H1 (cell line): ENCODE data around the gene STH. TPM values are rescaled to one million over a fixed set of nuclear protein-coding genes. Genes with fewer than 3 reads are reported as not detected.

Experiments
- CTCF ChIA-PET: fragments of 300-600 bp; sonication (Branson Sonifier 250); formaldehyde crosslinking; loops from one replicate; lab custom pipeline; 2021; ENCODE audit not compliant: partially characterized antibody; lab: Charles Lee
- POLR2A ChIA-PET: fragments of 300-600 bp; sonication (Branson Sonifier 250); formaldehyde crosslinking; loops from one replicate; lab custom pipeline; 2021; ENCODE audit warnings: inconsistent platforms; ENCODE audit not compliant: partially characterized antibody; lab: Charles Lee
- DNase-seq, 2 experiments: peaks; one replicate each; pipeline versions ENCODE4 v3.0.0 to v3.0.0-alpha.2; 2010 to 2022; ENCODE audit warnings: low spot score in 2 of 2, low read depth in 1 of 2, mixed read lengths in 1 of 2
- FAIRE-seq: peaks from 2 replicates; lab custom pipeline; 2011; peaks lifted over from hg19 to GRCh38; lab: Jason Lieb, UNC
- H2AFZ ChIP-seq: 2 replicates; pipeline ENCODE4 v1.8.1; 2012; ENCODE audit warnings: low read length, inconsistent platforms
- H2AK5ac ChIP-seq: 2 replicates; pipeline ENCODE4 v1.6.1; 2013; ENCODE audit warnings: low read depth, low read length
- H2BK120ac ChIP-seq: replicated peaks from 2 replicates; pipeline ENCODE3; 2013; ENCODE audit warnings: low read depth, low read length, inconsistent platforms
- H2BK12ac ChIP-seq: 2 replicates; pipeline ENCODE4 v1.6.1; 2013; ENCODE audit warnings: low read depth, low read length
- H2BK15ac ChIP-seq: 2 replicates; pipeline ENCODE4 v1.6.1; 2013; ENCODE audit warnings: low read length
- H2BK20ac ChIP-seq: 2 replicates; pipeline ENCODE4 v1.6.1; 2013; ENCODE audit warnings: low read length
- H2BK5ac ChIP-seq: 2 replicates; pipeline ENCODE4 v1.6.1; 2013; ENCODE audit warnings: low read depth, low read length
- H3K14ac ChIP-seq: 2 replicates; pipeline ENCODE4 v1.6.1; 2013; ENCODE audit warnings: inconsistent platforms; ENCODE audit not compliant: insufficient read length
- H3K18ac ChIP-seq: 2 replicates; pipeline ENCODE4 v1.6.1; 2013; ENCODE audit warnings: low read length; ENCODE audit errors: extremely low read depth
- H3K23ac ChIP-seq: 2 replicates; pipeline ENCODE4 v1.6.1; 2013; ENCODE audit warnings: inconsistent platforms; ENCODE audit not compliant: insufficient read length
- H3K23me2 ChIP-seq: 2 replicates; pipeline ENCODE4 v1.6.1; 2013; ENCODE audit warnings: low read depth, low read length
- H3K27ac ChIP-seq: 2 replicates; pipeline ENCODE4 v1.6.1; 2011; ENCODE audit warnings: low read depth, low read length, inconsistent platforms
- H3K27me3 ChIP-seq, 4 experiments: replicated peaks in 1 of 4; 1 replicate in 1 of 4; 2 replicates in 3 of 4; pipeline versions ENCODE4 v1.6.1 to v1.8.1; 2011 to 2013; ENCODE audit warnings: low read length in 3 of 4, mild to moderate bottlenecking in 3 of 4, inconsistent platforms in 2 of 4, mixed read lengths in 2 of 4, moderate library complexity in 1 of 4; ENCODE audit not compliant: control insufficient read depth in 3 of 4, insufficient read depth in 3 of 4; ENCODE audit errors: extremely low read depth in 1 of 4
- H3K36me3 ChIP-seq, 4 experiments: 2 replicates each; pipeline versions ENCODE4 v1.6.1 to v1.8.1; 2011 to 2013; ENCODE audit warnings: mild to moderate bottlenecking in 4 of 4, low read length in 3 of 4, moderate library complexity in 2 of 4, control low read depth in 1 of 4, inconsistent platforms in 1 of 4; ENCODE audit not compliant: insufficient read depth in 4 of 4, control insufficient read depth in 2 of 4
- H3K4ac ChIP-seq: replicated peaks from 2 replicates; pipeline ENCODE3; 2013; ENCODE audit warnings: low read length, low read depth, mixed read lengths, inconsistent platforms; ENCODE audit not compliant: insufficient read length
- H3K4me1 ChIP-seq, 4 experiments: replicated peaks in 1 of 4; 1 replicate in 1 of 4; 2 replicates in 3 of 4; pipeline versions ENCODE4 v1.6.1 to v1.8.1; 2011 to 2013; ENCODE audit warnings: low read length in 3 of 4, inconsistent platforms in 2 of 4, mixed read lengths in 1 of 4; ENCODE audit not compliant: insufficient read depth in 4 of 4, control insufficient read depth in 3 of 4
- H3K4me2 ChIP-seq, 2 experiments: 2 replicates each; pipeline versions ENCODE4 v1.6.1 to v1.8.1; 2011 to 2013; ENCODE audit warnings: low read depth in 2 of 2, low read length in 2 of 2, control low read depth in 1 of 2, inconsistent platforms in 1 of 2, mild to moderate bottlenecking in 1 of 2; ENCODE audit not compliant: insufficient read depth in 1 of 2
- H3K4me3 ChIP-seq, 4 experiments: fragments of 200-600, 300-600 bp in 1 of 4; sonication (generic), shearing (Covaris generic), sonication (Bioruptor Twin) in 1 of 4; 2 replicates each; pipeline versions ENCODE4 v1.5.1 to v1.8.1; 2011 to 2016; ENCODE audit warnings: low read length in 4 of 4, low read depth in 3 of 4, control low read depth in 2 of 4, inconsistent platforms in 2 of 4, mild to moderate bottlenecking in 2 of 4, mixed read lengths in 1 of 4, moderate library complexity in 1 of 4; ENCODE audit not compliant: insufficient read depth in 2 of 4; ENCODE audit errors: extremely low read depth in 1 of 4
- H3K56ac ChIP-seq: replicated peaks from 2 replicates; pipeline ENCODE3; 2013; ENCODE audit warnings: low read depth, mild to moderate bottlenecking, mixed read lengths, low read length, inconsistent platforms; ENCODE audit not compliant: insufficient read length
- H3K79me1 ChIP-seq: 2 replicates; pipeline ENCODE4 v1.6.1; 2013; ENCODE audit warnings: low read depth, low read length, control low read depth
- H3K79me2 ChIP-seq, 2 experiments: 2 replicates each; pipeline versions ENCODE4 v1.6.1 to v1.8.1; 2012 to 2013; ENCODE audit warnings: low read length in 2 of 2, mild to moderate bottlenecking in 2 of 2, inconsistent platforms in 1 of 2; ENCODE audit not compliant: insufficient read depth in 2 of 2, control insufficient read depth in 1 of 2
- H3K9ac ChIP-seq, 4 experiments: replicated peaks in 1 of 4; 1 replicate in 1 of 4; 2 replicates in 3 of 4; pipeline versions ENCODE4 v1.6.1 to v1.8.1; 2011 to 2013; ENCODE audit warnings: low read depth in 3 of 4, low read length in 3 of 4, control low read depth in 2 of 4, mild to moderate bottlenecking in 2 of 4, moderate library complexity in 2 of 4, inconsistent platforms in 1 of 4; ENCODE audit errors: extremely low read depth in 1 of 4
- H3K9me3 ChIP-seq, 2 experiments: 2 replicates each; pipeline versions ENCODE4 v1.6.1 to v1.8.1; 2012 to 2013; ENCODE audit warnings: mild to moderate bottlenecking in 2 of 2, moderate library complexity in 2 of 2, control low read depth in 1 of 2, inconsistent platforms in 1 of 2, low read depth in 1 of 2, low read length in 1 of 2, mixed read lengths in 1 of 2; ENCODE audit not compliant: insufficient read depth in 2 of 2
- H4K20me1 ChIP-seq, 2 experiments: replicated peaks in 1 of 2; 2 replicates each; pipeline versions ENCODE3 to v1.8.1; 2011 to 2013; ENCODE audit warnings: inconsistent platforms in 2 of 2, low read length in 2 of 2, mild to moderate bottlenecking in 1 of 2; ENCODE audit not compliant: insufficient read depth in 2 of 2, control insufficient read depth in 1 of 2
- H4K5ac ChIP-seq: 2 replicates; pipeline ENCODE4 v1.6.1; 2013; ENCODE audit warnings: low read length, low read depth, mixed read lengths, inconsistent platforms; ENCODE audit not compliant: insufficient read length
- H4K8ac ChIP-seq: 2 replicates; pipeline ENCODE4 v1.8.0; 2013; ENCODE audit warnings: mild to moderate bottlenecking, moderate library complexity, low read length, inconsistent platforms; ENCODE audit not compliant: insufficient read depth; ENCODE audit errors: extremely low read depth
- H4K91ac ChIP-seq: replicated peaks from 2 replicates; pipeline ENCODE3; 2013; ENCODE audit warnings: low read length, mixed read lengths, inconsistent platforms; ENCODE audit not compliant: insufficient read length
- BCL11A ChIP-seq, 2 experiments: IDR thresholded peaks; one replicate each; pipeline ENCODE4 v1.6.1; 2011; ENCODE audit warnings: low read depth in 2 of 2, low read length in 2 of 2, mild to moderate bottlenecking in 2 of 2
- JUND ChIP-seq: IDR thresholded peaks from 2 replicates; pipeline ENCODE4 v1.6.1; 2011; ENCODE audit warnings: mild to moderate bottlenecking, improper control_type of control experiment, low read length
- PHF8 ChIP-seq: fragments of 200-600 bp; sonication (generic); conservative IDR thresholded peaks from 2 replicates; pipeline ENCODE4 v1.7.1; 2012; ENCODE audit warnings: low read depth, mild to moderate bottlenecking, inconsistent platforms, low read length, moderate library complexity
- SP4 ChIP-seq: IDR thresholded peaks from 2 replicates; pipeline ENCODE4 v1.6.1; 2012; ENCODE audit warnings: low read length, inconsistent platforms
- YY1 ChIP-seq: IDR thresholded peaks from 2 replicates; pipeline ENCODE4 v1.6.1; 2011; ENCODE audit warnings: low read depth, mild to moderate bottlenecking, low read length
- WGBS, 2 experiments: shearing (Covaris generic) in 1 of 2; methylation state at CpG; one replicate each; pipeline versions ENCODE4 v1.1.6 to v1.1.7; 2013 to 2015; ENCODE audit warnings: low lambda C conversion rate in 2 of 2, mixed read lengths in 2 of 2, inconsistent platforms in 1 of 2, low coverage in 1 of 2, missing lambda C conversion rate in 1 of 2; ENCODE audit not compliant: insufficient replicate concordance in 2 of 2, insufficient coverage in 1 of 2, insufficient read length in 1 of 2; ENCODE audit errors: extremely low coverage in 1 of 2, missing lambda C conversion rate in 1 of 2; 5-methylcytosine and 5-hydroxymethylcytosine counted together
- polyA plus RNA-seq, 7 experiments: library from polyadenylated mRNA; depleted of rRNA in 3 of 7; stranded (reverse) in 5 of 7; unstranded in 2 of 7; fragments of >200 nt in 5 of 7; fragments of 200-250 nt in 2 of 7; gene quantifications; 1 replicate in 5 of 7; 2 replicates in 1 of 7; 4 replicates in 1 of 7; pipeline versions ENCODE4 v1.2.1 to v1.2.3, GENCODE V29; 2011 to 2013; ENCODE audit warnings: missing spikeins in 2 of 7, mixed read lengths in 2 of 7
- total RNA-seq: library from RNA; stranded (reverse); fragmentation: NEBNext Ultra II Directional; extraction: Animal tissue kit (Norgen Biotek cat#: 25700); gene quantifications from 2 replicates; pipeline ENCODE4 v1.2.1, GENCODE V29; 2021
- TF ChIP-seq, protein P1 (sequence below), 3 experiments: IDR thresholded peaks; 1 replicate in 2 of 3; 2 replicates in 1 of 3; pipeline versions ENCODE4 v1.5.1 to v1.6.1; 2011; ENCODE audit warnings: low read length in 3 of 3, mild to moderate bottlenecking in 3 of 3, inconsistent platforms in 2 of 3, low read depth in 1 of 3, moderate library complexity in 1 of 3; ENCODE audit not compliant: insufficient read depth in 1 of 3; ENCODE audit errors: control extremely low read depth in 1 of 3
- TF ChIP-seq, protein P2 (sequence below): IDR thresholded peaks from 2 replicates; pipeline ENCODE4 v1.6.1; 2012; ENCODE audit warnings: inconsistent platforms
- TF ChIP-seq, protein P3 (sequence below): IDR thresholded peaks from 2 replicates; pipeline ENCODE4 v1.6.1; 2011; ENCODE audit warnings: low read length, improper control_type of control experiment

Gene STH
- total and polyA plus RNA-seq, 2 of the 8 experiments (the other 6 are each of a cell fraction or from before 2014, with no cell fraction given) = not detected

DNA sequence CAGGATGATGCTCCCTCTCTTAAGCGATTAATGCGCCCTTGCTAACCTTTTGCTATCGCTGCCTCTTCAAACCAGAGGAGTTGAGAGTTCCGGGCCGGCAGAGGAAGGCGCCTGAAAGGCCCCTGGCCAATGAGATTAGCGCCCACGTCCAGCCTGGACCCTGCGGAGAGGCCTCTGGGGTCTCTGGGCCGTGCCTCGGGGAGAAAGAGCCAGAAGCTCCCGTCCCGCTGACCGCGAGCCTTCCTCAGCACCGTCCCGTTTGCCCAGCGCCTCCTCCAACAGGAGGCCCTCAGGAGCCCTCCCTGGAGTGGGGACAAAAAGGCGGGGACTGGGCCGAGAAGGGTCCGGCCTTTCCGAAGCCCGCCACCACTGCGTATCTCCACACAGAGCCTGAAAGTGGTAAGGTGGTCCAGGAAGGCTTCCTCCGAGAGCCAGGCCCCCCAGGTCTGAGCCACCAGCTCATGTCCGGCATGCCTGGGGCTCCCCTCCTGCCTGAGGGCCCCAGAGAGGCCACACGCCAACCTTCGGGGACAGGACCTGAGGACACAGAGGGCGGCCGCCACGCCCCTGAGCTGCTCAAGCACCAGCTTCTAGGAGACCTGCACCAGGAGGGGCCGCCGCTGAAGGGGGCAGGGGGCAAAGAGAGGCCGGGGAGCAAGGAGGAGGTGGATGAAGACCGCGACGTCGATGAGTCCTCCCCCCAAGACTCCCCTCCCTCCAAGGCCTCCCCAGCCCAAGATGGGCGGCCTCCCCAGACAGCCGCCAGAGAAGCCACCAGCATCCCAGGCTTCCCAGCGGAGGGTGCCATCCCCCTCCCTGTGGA, 16.0 kb upstream of the STH start:
- FAIRE-seq (no peak), DNase-seq (no peak)
- Histone ChIP-seq H3K4me1 (peaks cover 0 to 10% (median 5%) of the 10 kb centered on the region in 4 experiments; a peak in 4 of 7 replicates), H2BK120ac (no peak overlapping the region), H3K56ac (no peak overlapping the region), H3K9ac (no peak overlapping the region), H3K14ac (no peak overlapping the region), H4K5ac (no peak overlapping the region), H3K4me2 (no peak overlapping the region), H3K36me3 (no peaks in the 10 kb centered on the region), H2BK12ac (no peak overlapping the region), H3K23me2 (no peaks in the 10 kb centered on the region), H3K4me3 (no peak overlapping the region), H2AFZ (no peak overlapping the region), H4K20me1 (no peaks in the 10 kb centered on the region), H2BK20ac (no peak overlapping the region), H3K79me2 (no peaks in the 10 kb centered on the region), H3K4ac (no peak overlapping the region), H3K9me3 (no peaks in the 10 kb centered on the region), H4K8ac (peak overlapping the region; percentile 17; the same call in 1 of the 2 replicates), H3K27ac (no peak overlapping the region), H3K18ac (no peak overlapping the region), H2BK5ac (no peak overlapping the region), H3K27me3 (no peaks in the 10 kb centered on the region; a peak in 1 of 7 replicates), H3K79me1 (no peaks in the 10 kb centered on the region), H2AK5ac (no peak overlapping the region), H4K91ac (no peak overlapping the region), H2BK15ac (no peak overlapping the region), H3K23ac (no peak overlapping the region)
- CTCF ChIA-PET = interaction anchor here (1.2 to 2.6 kb wide), 4 partner anchors 8 to 62 kb away, joined by 4 to 14 read pairs (median 7); no protein-coding TSS in a partner anchor
- WGBS, 2 experiments = 85% methylated on average over 29 of the region's 41 CpGs; no CpG with 5 or more reads in 1 of the 2 experiments
- POLR2A ChIA-PET = interaction anchor here (1.3 kb wide), 1 partner anchor 9 kb away, joined by 3 read pairs; no protein-coding TSS in a partner anchor
- TF ChIP-seq BCL11A (IDR thresholded peaks at IDR 0.05; ENCODE audit: low read depth in 2 of 2, low read length in 2 of 2) (no peak), PHF8 (no peak), YY1 (no peak), SP4 (no peak), JUND (no peak)
- TF ChIP-seq, protein P1, sequence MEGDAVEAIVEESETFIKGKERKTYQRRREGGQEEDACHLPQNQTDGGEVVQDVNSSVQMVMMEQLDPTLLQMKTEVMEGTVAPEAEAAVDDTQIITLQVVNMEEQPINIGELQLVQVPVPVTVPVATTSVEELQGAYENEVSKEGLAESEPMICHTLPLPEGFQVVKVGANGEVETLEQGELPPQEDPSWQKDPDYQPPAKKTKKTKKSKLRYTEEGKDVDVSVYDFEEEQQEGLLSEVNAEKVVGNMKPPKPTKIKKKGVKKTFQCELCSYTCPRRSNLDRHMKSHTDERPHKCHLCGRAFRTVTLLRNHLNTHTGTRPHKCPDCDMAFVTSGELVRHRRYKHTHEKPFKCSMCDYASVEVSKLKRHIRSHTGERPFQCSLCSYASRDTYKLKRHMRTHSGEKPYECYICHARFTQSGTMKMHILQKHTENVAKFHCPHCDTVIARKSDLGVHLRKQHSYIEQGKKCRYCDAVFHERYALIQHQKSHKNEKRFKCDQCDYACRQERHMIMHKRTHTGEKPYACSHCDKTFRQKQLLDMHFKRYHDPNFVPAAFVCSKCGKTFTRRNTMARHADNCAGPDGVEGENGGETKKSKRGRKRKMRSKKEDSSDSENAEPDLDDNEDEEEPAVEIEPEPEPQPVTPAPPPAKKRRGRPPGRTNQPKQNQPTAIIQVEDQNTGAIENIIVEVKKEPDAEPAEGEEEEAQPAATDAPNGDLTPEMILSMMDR (IDR thresholded peaks at IDR 0.05; ENCODE audit: control extremely low read depth in 1 of 3, insufficient read depth in 1 of 3, low read depth in 1 of 3, low read length in 3 of 3) = no peak
- TF ChIP-seq, protein P2, sequence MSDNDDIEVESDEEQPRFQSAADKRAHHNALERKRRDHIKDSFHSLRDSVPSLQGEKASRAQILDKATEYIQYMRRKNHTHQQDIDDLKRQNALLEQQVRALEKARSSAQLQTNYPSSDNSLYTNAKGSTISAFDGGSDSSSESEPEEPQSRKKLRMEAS = no peak
- TF ChIP-seq, protein P3, sequence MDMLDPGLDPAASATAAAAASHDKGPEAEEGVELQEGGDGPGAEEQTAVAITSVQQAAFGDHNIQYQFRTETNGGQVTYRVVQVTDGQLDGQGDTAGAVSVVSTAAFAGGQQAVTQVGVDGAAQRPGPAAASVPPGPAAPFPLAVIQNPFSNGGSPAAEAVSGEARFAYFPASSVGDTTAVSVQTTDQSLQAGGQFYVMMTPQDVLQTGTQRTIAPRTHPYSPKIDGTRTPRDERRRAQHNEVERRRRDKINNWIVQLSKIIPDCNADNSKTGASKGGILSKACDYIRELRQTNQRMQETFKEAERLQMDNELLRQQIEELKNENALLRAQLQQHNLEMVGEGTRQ = no peak
